ENCODE results near the gene ZFYVE26. TPM values are rescaled to one million over a fixed set of nuclear protein-coding genes. Genes with fewer than 3 reads are reported as not detected.
A peak's percentile ranks its signal among the peaks of the same experiment; 100 is the strongest.

ZFYVE26 gene
- polyA plus RNA-seq, 3 donors, result 1.0 to 17.6 (median 2.3) TPM

DNA sequence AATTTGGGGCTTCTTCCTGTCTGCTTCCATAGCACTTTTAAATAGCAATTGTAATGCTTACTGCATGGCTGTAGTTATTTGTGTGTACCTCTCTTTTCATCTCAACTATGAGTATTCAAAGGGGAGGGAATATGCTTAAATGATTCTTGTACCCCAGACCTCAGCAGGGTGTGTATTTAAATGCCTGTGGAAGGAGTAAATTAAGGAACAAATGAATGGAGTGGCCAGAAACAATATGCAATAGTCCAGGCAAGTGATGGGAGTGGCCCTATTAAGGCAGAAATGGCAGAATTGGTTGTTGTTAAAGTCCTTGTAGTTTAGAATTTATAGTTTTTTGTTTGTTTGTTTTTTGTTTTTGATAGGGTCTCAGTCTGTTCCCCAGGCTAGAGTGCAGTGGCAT, 4.7 kb upstream of the ZFYVE26 start:
- Histone ChIP-seq H3K4me1 (ENCODE audit: control insufficient read depth in 1 of 2, insufficient read depth in 2 of 2, low read length in 2 of 2) (peaks cover 39 to 44% of the 10 kb centered on the region in 2 donors), H3K27ac (ENCODE audit: low read depth in 1 of 2, low read length in 2 of 2) (peak overlapping the region in 1 of 2 donors; percentile 89), H3K79me2 (ENCODE audit: insufficient read depth, low read length) (peaks cover 14% of the 10 kb centered on the region), H3K9ac (ENCODE audit: insufficient read depth, low read length, poor library complexity, severe bottlenecking) (no peak overlapping the region), H4K20me1 (ENCODE audit: insufficient read depth, low read length) (no peaks in the 10 kb centered on the region), H3K27me3 (ENCODE audit: control insufficient read depth in 2 of 2, insufficient read depth in 2 of 2, low read length in 2 of 2) (no peaks in the 10 kb centered on the region), H3K4me3 (replicated peaks in 1 of 3; ENCODE audit: low read depth in 2 of 3, low read length in 3 of 3) (peak overlapping the region in 1 of 3 experiments; percentile 97), H3K4me2 (replicated peaks; ENCODE audit: extremely low read depth, low read length, poor library complexity, severe bottlenecking) (peak overlapping the region; percentile 92), H3K9me3 (replicated peaks in 1 of 2; ENCODE audit: control insufficient read depth in 1 of 2, insufficient read depth in 1 of 2, low read length in 2 of 2) (no peaks in the 10 kb centered on the region), H3K36me3 (replicated peaks in 1 of 2; ENCODE audit: control insufficient read depth in 1 of 2, insufficient read depth in 2 of 2, low read length in 2 of 2) (peaks cover 0 to 11% of the 10 kb centered on the region in 2 donors), H2AFZ (ENCODE audit: insufficient read depth, low read depth, low read length, poor library complexity, severe bottlenecking) (peak overlapping the region; percentile 92)
- intact Hi-C loops (cut with micrococcal nuclease), result no loop called here
- peak overlapping the region in 1 of 2 donors; percentile 41 for H3K4me3 Mint-ChIP-seq
- no peak for DNase-seq
- TF ChIP-seq, protein P1, sequence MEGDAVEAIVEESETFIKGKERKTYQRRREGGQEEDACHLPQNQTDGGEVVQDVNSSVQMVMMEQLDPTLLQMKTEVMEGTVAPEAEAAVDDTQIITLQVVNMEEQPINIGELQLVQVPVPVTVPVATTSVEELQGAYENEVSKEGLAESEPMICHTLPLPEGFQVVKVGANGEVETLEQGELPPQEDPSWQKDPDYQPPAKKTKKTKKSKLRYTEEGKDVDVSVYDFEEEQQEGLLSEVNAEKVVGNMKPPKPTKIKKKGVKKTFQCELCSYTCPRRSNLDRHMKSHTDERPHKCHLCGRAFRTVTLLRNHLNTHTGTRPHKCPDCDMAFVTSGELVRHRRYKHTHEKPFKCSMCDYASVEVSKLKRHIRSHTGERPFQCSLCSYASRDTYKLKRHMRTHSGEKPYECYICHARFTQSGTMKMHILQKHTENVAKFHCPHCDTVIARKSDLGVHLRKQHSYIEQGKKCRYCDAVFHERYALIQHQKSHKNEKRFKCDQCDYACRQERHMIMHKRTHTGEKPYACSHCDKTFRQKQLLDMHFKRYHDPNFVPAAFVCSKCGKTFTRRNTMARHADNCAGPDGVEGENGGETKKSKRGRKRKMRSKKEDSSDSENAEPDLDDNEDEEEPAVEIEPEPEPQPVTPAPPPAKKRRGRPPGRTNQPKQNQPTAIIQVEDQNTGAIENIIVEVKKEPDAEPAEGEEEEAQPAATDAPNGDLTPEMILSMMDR (IDR thresholded peaks at IDR 0.05), result no peak
- peaks cover 38% of the 10 kb centered on the region for H3K4me1 Mint-ChIP-seq
- peaks cover 6 to 7% of the 10 kb centered on the region in 2 donors for H3K36me3 Mint-ChIP-seq
- peak overlapping the region in 4 of 7 donors; percentile 19 to 98 (median 96) for H3K27ac Mint-ChIP-seq
- peaks cover 0 to 2% (median 0%) of the 10 kb centered on the region in 7 donors for H3K9me3 Mint-ChIP-seq
- no peaks in the 10 kb centered on the region for H3K27me3 Mint-ChIP-seq (ENCODE audit: low read depth in 3 of 3)

GRCh38 chr14:67820428-67820971, 4.1 kb upstream of the ZFYVE26 start:
- Histone ChIP-seq H3K4me1 (ENCODE audit: control insufficient read depth in 1 of 2, insufficient read depth in 2 of 2, low read length in 2 of 2) (peaks cover 44 to 50% of the 10 kb centered on the region in 2 donors), H3K36me3 (replicated peaks in 1 of 2; ENCODE audit: control insufficient read depth in 1 of 2, insufficient read depth in 2 of 2, low read length in 2 of 2) (peaks cover 0 to 5% of the 10 kb centered on the region in 2 donors), H3K4me3 (replicated peaks in 1 of 3; ENCODE audit: low read depth in 2 of 3, low read length in 3 of 3) (peak overlapping the region; percentile 77 to 97 (median 94)), H3K27me3 (ENCODE audit: control insufficient read depth in 2 of 2, insufficient read depth in 2 of 2, low read length in 2 of 2) (no peaks in the 10 kb centered on the region), H2AFZ (ENCODE audit: insufficient read depth, low read depth, low read length, poor library complexity, severe bottlenecking) (peak overlapping the region; percentile 92), H4K20me1 (ENCODE audit: insufficient read depth, low read length) (no peaks in the 10 kb centered on the region), H3K27ac (ENCODE audit: low read depth in 1 of 2, low read length in 2 of 2) (peak overlapping the region in 1 of 2 donors; percentile 89), H3K9ac (ENCODE audit: insufficient read depth, low read length, poor library complexity, severe bottlenecking) (peak overlapping the region; percentile 74), H3K9me3 (replicated peaks in 1 of 2; ENCODE audit: control insufficient read depth in 1 of 2, insufficient read depth in 1 of 2, low read length in 2 of 2) (no peaks in the 10 kb centered on the region), H3K4me2 (replicated peaks; ENCODE audit: extremely low read depth, low read length, poor library complexity, severe bottlenecking) (peak overlapping the region; percentile 92), H3K79me2 (ENCODE audit: insufficient read depth, low read length) (peaks cover 20% of the 10 kb centered on the region)
- peaks cover 0 to 2% (median 0%) of the 10 kb centered on the region in 7 donors for H3K9me3 Mint-ChIP-seq
- DNase-seq, result peak; percentile 58 to 85 (median 65)
- intact Hi-C loops (cut with micrococcal nuclease), result no loop called here
- H3K27me3 Mint-ChIP-seq (ENCODE audit: low read depth in 3 of 3), result no peaks in the 10 kb centered on the region
- peak overlapping the region; percentile 98 for H3K4me3 Mint-ChIP-seq
- peak overlapping the region; percentile 85 to 99 (median 97) for H3K27ac Mint-ChIP-seq
- H3K4me1 Mint-ChIP-seq, result peaks cover 43% of the 10 kb centered on the region
- 7% methylated on average over 3 of the region's 13 CpGs for WGBS (ENCODE audit: insufficient coverage)
- TF ChIP-seq, protein P1 (IDR thresholded peaks at IDR 0.05), result no peak
- peaks cover 2 to 4% of the 10 kb centered on the region in 2 donors for H3K36me3 Mint-ChIP-seq

All from CD14-positive monocyte (primary cell).